ENCODE measurements around the gene CIB1.
"Not testable (repeated sequence)": the region's sequence is repeated elsewhere in the genome, so short reads cannot be mapped to it uniquely, and the experiment has no call there.

Gene CIB1

DNA sequence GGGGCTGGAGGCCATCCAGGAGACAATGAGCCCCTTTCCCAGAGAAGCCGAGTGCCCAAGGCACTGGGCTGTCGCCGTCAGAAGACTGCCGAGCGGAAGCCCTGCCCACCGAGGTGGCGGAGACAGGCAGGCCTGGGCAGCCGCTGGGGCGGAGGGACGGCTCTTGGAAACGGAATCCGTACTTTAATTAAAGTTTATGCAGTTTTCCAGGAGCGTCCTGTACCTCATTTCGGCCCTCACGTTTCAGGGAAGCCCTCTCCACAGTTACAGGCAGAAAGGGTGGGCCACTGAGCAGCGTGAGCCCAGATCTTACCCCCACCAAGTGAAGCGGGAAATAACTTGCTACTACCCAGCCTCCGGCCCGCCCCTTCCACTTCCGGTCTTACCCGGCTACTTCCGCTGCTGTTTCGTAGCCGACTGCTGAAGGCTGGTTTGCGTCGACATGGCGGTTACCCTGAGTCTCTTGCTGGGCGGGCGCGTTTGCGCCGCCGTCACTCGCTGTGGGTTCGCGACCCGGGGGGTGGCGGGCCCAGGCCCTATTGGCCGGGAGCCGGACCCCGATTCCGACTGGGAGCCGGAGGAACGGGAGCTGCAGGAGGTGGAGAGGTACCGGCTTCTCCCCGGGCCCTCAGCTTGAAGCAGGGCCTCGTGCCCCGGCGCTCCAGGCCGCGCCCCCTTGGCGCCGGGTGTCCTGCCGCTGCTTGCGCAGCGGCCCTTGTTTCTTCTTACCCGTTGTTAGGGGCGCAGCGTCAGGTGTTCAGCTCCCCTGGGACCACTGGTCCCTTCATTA is 31.7 kb upstream of the CIB1 start, which contains the start of gene NGRN:
Gene NGRN (plus strand): TSS at position 402 of the 790 bp plus-strand sequence. CDS start 41 bp downstream, at position 443.
- no peaks in the 10 kb centered on the region for H3K9me3 ChIP-seq (ENCODE audit: control insufficient read depth, low read length)
- H3K27me3 ChIP-seq (replicated peaks; ENCODE audit: control insufficient read depth, insufficient read depth, low read length, poor library complexity, severe bottlenecking), result no peaks in the 10 kb centered on the region
- H3K36me3 ChIP-seq (ENCODE audit: control insufficient read depth, insufficient read depth, low read length), result peaks cover 10% of the 10 kb centered on the region
- peak within 1 kb of the TSS; percentile 71 for H3K4me3 ChIP-seq (ENCODE audit: insufficient read depth, low read depth, low read length, poor library complexity, severe bottlenecking)
- H3K4me1 ChIP-seq (ENCODE audit: control insufficient read depth, insufficient read depth, low read length, poor library complexity, severe bottlenecking), result peaks cover 39% of the 10 kb centered on the region
- H3K27ac ChIP-seq (ENCODE audit: insufficient read depth, low read length, poor library complexity, severe bottlenecking), result peak within 1 kb of the TSS; percentile 96
- DNase-seq, result peak; percentile 80 to 85 (median 84)

DNA sequence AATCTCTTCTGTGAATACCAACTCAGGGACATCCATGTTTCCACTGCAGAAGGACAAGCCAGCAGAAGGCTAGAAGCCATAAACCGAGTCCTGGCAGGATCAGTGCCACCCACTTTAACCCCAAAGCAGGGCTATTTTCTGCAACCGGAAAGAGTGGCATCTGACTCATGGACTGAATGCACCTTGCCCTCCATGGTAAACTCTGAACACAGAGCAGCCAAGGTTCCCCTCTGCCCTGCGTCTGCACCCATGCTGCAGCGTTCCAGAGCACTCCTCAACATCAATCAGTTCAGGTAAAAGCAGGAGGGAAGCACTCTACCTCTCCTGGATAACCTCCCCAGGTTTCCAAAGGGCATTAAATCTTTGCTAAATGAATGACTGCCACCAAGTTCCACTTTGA is 30.9 kb upstream of the CIB1 start:
- peak in 2 of 3 donors; percentile 9 to 11 for DNase-seq
- Histone ChIP-seq H3K27ac (ENCODE audit: insufficient read depth, low read length, poor library complexity, severe bottlenecking) (peak overlapping the region; percentile 96), H3K4me1 (ENCODE audit: control insufficient read depth, insufficient read depth, low read length, poor library complexity, severe bottlenecking) (peaks cover 35% of the 10 kb centered on the region), H3K36me3 (ENCODE audit: control insufficient read depth, insufficient read depth, low read length) (peaks cover 3% of the 10 kb centered on the region), H3K27me3 (replicated peaks; ENCODE audit: control insufficient read depth, insufficient read depth, low read length, poor library complexity, severe bottlenecking) (no peaks in the 10 kb centered on the region), H3K4me3 (ENCODE audit: insufficient read depth, low read depth, low read length, poor library complexity, severe bottlenecking) (peak overlapping the region; percentile 71), H3K9me3 (ENCODE audit: control insufficient read depth, low read length) (no peaks in the 10 kb centered on the region)

DNA sequence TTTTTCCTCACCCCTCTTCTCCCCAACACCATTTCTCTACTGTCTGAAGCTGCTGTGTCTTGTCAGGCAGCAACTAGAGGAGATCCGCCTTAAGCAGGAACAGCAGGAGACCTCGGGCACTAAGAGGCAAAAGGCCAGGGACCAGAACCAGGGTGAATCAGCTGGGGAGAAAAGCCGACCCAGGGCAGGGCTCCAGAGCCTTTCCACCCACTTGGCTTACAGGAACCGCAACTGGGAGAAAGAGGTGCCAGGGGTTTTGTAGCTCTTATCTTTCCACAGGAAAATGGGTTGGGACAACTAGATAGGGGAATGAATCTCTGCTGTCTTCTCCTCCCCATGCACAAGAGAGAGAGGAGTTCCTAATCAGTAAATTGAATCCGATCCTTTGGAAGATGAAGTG is 28.7 kb upstream of the CIB1 start:
- Histone ChIP-seq H3K36me3 (ENCODE audit: control insufficient read depth, insufficient read depth, low read length) (no peaks in the 10 kb centered on the region), H3K9me3 (ENCODE audit: control insufficient read depth, low read length) (no peaks in the 10 kb centered on the region), H3K27me3 (replicated peaks; ENCODE audit: control insufficient read depth, insufficient read depth, low read length, poor library complexity, severe bottlenecking) (no peaks in the 10 kb centered on the region), H3K4me1 (ENCODE audit: control insufficient read depth, insufficient read depth, low read length, poor library complexity, severe bottlenecking) (peaks cover 21% of the 10 kb centered on the region), H3K4me3 (ENCODE audit: insufficient read depth, low read depth, low read length, poor library complexity, severe bottlenecking) (no peak overlapping the region), H3K27ac (ENCODE audit: insufficient read depth, low read length, poor library complexity, severe bottlenecking) (no peak overlapping the region)
- DNase-seq, result no peak

DNA sequence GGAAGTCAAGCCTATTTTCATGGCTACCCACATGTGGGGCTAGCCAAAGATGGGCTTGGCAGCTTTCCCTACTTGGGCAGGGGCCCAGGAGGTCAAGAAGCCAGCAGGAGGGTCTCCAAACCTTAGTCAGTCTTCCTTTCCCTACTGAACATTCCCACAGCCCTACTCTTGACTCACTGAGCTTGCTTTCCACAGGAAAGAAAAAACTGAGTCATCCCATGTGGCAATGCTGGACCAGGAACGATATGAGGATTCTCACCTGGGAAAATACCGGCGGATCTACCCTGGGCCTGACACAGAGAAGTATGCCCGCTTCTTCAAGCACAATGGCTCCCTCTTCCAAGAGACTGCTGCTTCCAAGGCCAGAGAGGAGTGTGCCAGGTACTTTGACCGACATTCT is 28.1 kb upstream of the CIB1 start:
- no peaks in the 10 kb centered on the region for H3K9me3 ChIP-seq (ENCODE audit: control insufficient read depth, low read length)
- H3K27ac ChIP-seq (ENCODE audit: insufficient read depth, low read length, poor library complexity, severe bottlenecking), result no peak overlapping the region
- H3K4me3 ChIP-seq (ENCODE audit: insufficient read depth, low read depth, low read length, poor library complexity, severe bottlenecking), result no peak overlapping the region
- H3K4me1 ChIP-seq (ENCODE audit: control insufficient read depth, insufficient read depth, low read length, poor library complexity, severe bottlenecking), result peaks cover 14% of the 10 kb centered on the region
- no peaks in the 10 kb centered on the region for H3K36me3 ChIP-seq (ENCODE audit: control insufficient read depth, insufficient read depth, low read length)
- no peaks in the 10 kb centered on the region for H3K27me3 ChIP-seq (replicated peaks; ENCODE audit: control insufficient read depth, insufficient read depth, low read length, poor library complexity, severe bottlenecking)
- DNase-seq, result no peak

DNA sequence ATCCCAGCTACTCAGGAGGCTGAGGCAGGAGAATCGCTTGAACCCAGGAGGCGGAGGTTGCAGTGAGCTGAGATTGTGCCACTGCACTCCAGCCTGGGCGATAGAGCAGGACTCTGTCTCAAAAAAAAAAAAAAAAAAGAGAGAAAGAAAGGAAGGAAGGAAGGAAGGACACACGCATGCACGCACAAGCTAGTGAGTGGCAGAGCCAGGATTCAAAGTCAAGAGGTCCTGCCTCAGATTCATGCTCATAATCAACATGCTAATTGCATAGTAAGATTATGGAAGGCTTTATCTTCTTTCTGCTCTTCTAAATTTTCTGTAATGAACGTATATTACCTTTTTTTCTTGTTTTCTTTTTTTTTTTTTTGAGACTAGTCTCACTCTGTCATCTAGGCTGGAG is 27.0 kb upstream of the CIB1 start:
- not testable (repeated sequence) for H3K27ac ChIP-seq (ENCODE audit: insufficient read depth, low read length, poor library complexity, severe bottlenecking); H3K9me3 ChIP-seq (ENCODE audit: control insufficient read depth, low read length); H3K4me1 ChIP-seq (ENCODE audit: control insufficient read depth, insufficient read depth, low read length, poor library complexity, severe bottlenecking); DNase-seq; H3K36me3 ChIP-seq (ENCODE audit: control insufficient read depth, insufficient read depth, low read length); H3K4me3 ChIP-seq (ENCODE audit: insufficient read depth, low read depth, low read length, poor library complexity, severe bottlenecking); H3K27me3 ChIP-seq (replicated peaks; ENCODE audit: control insufficient read depth, insufficient read depth, low read length, poor library complexity, severe bottlenecking)

GRCh38 chr15:90259524-90259923 is 25.8 kb upstream of the CIB1 start:
- no peak for DNase-seq
- no peak overlapping the region for H3K27ac ChIP-seq (ENCODE audit: insufficient read depth, low read length, poor library complexity, severe bottlenecking)
- H3K9me3 ChIP-seq (ENCODE audit: control insufficient read depth, low read length), result no peaks in the 10 kb centered on the region
- no peak overlapping the region for H3K4me3 ChIP-seq (ENCODE audit: insufficient read depth, low read depth, low read length, poor library complexity, severe bottlenecking)
- H3K36me3 ChIP-seq (ENCODE audit: control insufficient read depth, insufficient read depth, low read length), result no peaks in the 10 kb centered on the region
- H3K4me1 ChIP-seq (ENCODE audit: control insufficient read depth, insufficient read depth, low read length, poor library complexity, severe bottlenecking), result peaks cover 5% of the 10 kb centered on the region
- H3K27me3 ChIP-seq (replicated peaks; ENCODE audit: control insufficient read depth, insufficient read depth, low read length, poor library complexity, severe bottlenecking), result no peaks in the 10 kb centered on the region

- H3K27me3 ChIP-seq (replicated peaks; ENCODE audit: control insufficient read depth, insufficient read depth, low read length, poor library complexity, severe bottlenecking), result no peaks in the 10 kb centered on the region
- no peak for DNase-seq
- H3K9me3 ChIP-seq (ENCODE audit: control insufficient read depth, low read length), result no peaks in the 10 kb centered on the region
- H3K36me3 ChIP-seq (ENCODE audit: control insufficient read depth, insufficient read depth, low read length), result no peaks in the 10 kb centered on the region
- H3K4me1 ChIP-seq (ENCODE audit: control insufficient read depth, insufficient read depth, low read length, poor library complexity, severe bottlenecking), result no peaks in the 10 kb centered on the region
- no peak overlapping the region for H3K4me3 ChIP-seq (ENCODE audit: insufficient read depth, low read depth, low read length, poor library complexity, severe bottlenecking)
- no peak overlapping the region for H3K27ac ChIP-seq (ENCODE audit: insufficient read depth, low read length, poor library complexity, severe bottlenecking)
Observed at GRCh38 chr15:90257776-90258175, 24.0 kb upstream of the CIB1 start.

- Histone ChIP-seq H3K27me3 (replicated peaks; ENCODE audit: control insufficient read depth, insufficient read depth, low read length, poor library complexity, severe bottlenecking) (no peaks in the 10 kb centered on the region), H3K4me3 (ENCODE audit: insufficient read depth, low read depth, low read length, poor library complexity, severe bottlenecking) (peak within 1 kb of the TSS; percentile 51), H3K36me3 (ENCODE audit: control insufficient read depth, insufficient read depth, low read length) (no peaks in the 10 kb centered on the region), H3K4me1 (ENCODE audit: control insufficient read depth, insufficient read depth, low read length, poor library complexity, severe bottlenecking) (peaks cover 7% of the 10 kb centered on the region), H3K9me3 (ENCODE audit: control insufficient read depth, low read length) (no peaks in the 10 kb centered on the region), H3K27ac (ENCODE audit: insufficient read depth, low read length, poor library complexity, severe bottlenecking) (no peak within 1 kb of the TSS)
- peak in 1 of 3 donors; percentile 23 for DNase-seq
Observed at GRCh38 chr15:90249203-90249863, 15.6 kb upstream of the CIB1 start, which contains the start of gene TTLL13. TTLL13 (plus strand) TSS chr15:90249556; CDS start chr15:90250631, 1,075 bp downstream.

GRCh38 chr15:90248789-90249202 is 15.1 kb upstream of the CIB1 start:
- no peak for DNase-seq
- no peak overlapping the region for H3K27ac ChIP-seq (ENCODE audit: insufficient read depth, low read length, poor library complexity, severe bottlenecking)
- H3K27me3 ChIP-seq (replicated peaks; ENCODE audit: control insufficient read depth, insufficient read depth, low read length, poor library complexity, severe bottlenecking), result no peaks in the 10 kb centered on the region
- H3K4me1 ChIP-seq (ENCODE audit: control insufficient read depth, insufficient read depth, low read length, poor library complexity, severe bottlenecking), result peaks cover 7% of the 10 kb centered on the region
- no peaks in the 10 kb centered on the region for H3K9me3 ChIP-seq (ENCODE audit: control insufficient read depth, low read length)
- no peak overlapping the region for H3K4me3 ChIP-seq (ENCODE audit: insufficient read depth, low read depth, low read length, poor library complexity, severe bottlenecking)
- no peaks in the 10 kb centered on the region for H3K36me3 ChIP-seq (ENCODE audit: control insufficient read depth, insufficient read depth, low read length)
